ENCODE data around the gene MBNL1.

DNA sequence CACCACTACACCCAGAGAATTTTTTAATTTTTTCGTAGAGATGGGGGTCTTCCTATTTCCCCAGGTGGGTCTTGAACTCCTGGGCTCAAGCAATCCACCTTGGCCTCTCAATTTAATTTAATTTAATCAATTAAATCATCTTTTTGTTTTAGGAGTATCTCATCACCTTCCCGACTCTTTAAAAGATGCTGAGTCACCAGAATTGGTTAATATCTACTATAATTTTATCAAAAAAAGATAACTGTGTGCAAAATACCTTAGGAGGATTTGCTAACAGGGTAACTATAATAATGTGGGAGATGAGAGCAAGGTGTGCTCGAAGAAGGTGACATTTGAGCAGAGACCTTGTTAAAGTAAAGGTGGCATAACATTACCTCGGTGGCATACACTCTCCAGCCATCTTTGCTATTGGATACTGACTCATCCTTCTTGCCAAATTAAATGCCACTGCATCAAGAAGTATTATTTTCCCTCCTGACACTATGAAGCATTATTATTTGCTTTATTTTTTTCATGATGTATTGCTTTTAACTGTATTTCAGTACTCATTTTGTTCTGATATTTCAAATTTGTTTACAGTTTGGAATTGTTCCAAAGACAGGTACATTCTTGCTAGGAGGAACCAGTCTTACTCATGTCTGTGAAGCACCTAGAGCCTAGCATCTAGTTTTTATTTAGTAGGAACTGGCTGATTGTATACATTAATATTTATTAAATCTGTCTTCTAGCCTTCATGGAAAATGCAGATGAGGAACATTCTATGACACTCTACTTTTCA, 200.7 kb downstream of the MBNL1 start:
- TF ChIP-seq, protein P1, sequence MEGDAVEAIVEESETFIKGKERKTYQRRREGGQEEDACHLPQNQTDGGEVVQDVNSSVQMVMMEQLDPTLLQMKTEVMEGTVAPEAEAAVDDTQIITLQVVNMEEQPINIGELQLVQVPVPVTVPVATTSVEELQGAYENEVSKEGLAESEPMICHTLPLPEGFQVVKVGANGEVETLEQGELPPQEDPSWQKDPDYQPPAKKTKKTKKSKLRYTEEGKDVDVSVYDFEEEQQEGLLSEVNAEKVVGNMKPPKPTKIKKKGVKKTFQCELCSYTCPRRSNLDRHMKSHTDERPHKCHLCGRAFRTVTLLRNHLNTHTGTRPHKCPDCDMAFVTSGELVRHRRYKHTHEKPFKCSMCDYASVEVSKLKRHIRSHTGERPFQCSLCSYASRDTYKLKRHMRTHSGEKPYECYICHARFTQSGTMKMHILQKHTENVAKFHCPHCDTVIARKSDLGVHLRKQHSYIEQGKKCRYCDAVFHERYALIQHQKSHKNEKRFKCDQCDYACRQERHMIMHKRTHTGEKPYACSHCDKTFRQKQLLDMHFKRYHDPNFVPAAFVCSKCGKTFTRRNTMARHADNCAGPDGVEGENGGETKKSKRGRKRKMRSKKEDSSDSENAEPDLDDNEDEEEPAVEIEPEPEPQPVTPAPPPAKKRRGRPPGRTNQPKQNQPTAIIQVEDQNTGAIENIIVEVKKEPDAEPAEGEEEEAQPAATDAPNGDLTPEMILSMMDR (IDR thresholded peaks at IDR 0.05), result no peak
- no peak for TF ChIP-seq EZH2phosphoT487 (IDR thresholded peaks at IDR 0.05)

Measured in neural progenitor cell (in vitro differentiated cells).